KOPT-K1 (cell line): ENCODE measurements around the gene VPS37D.
"Not testable (repeated sequence)": the region's sequence is repeated elsewhere in the genome, so short reads cannot be mapped to it uniquely, and the experiment has no call there.

Source experiments
- H3K27ac ChIP-seq: fragments of 200-600 bp; sonication (generic); 2 replicates; pipeline ENCODE4 v1.5.1; 2016; ENCODE audit warnings: antibody characterized with exemption, mild to moderate bottlenecking, low read depth, low read length; ENCODE audit not compliant: poor library complexity, severe bottlenecking
- H3K36me3 ChIP-seq: fragments of 200-600 bp; sonication (generic); 2 replicates; pipeline ENCODE4 v1.5.1; 2017; ENCODE audit warnings: antibody characterized with exemption, mild to moderate bottlenecking, low read length, moderate library complexity; ENCODE audit not compliant: insufficient read depth
- H3K9me3 ChIP-seq: fragments of 200-600 bp; sonication (generic); 2 replicates; pipeline ENCODE4 v1.5.1; 2017; ENCODE audit warnings: antibody characterized with exemption, low read length, mild to moderate bottlenecking; ENCODE audit not compliant: insufficient read depth, poor library complexity, severe bottlenecking

VPS37D gene, protein sequence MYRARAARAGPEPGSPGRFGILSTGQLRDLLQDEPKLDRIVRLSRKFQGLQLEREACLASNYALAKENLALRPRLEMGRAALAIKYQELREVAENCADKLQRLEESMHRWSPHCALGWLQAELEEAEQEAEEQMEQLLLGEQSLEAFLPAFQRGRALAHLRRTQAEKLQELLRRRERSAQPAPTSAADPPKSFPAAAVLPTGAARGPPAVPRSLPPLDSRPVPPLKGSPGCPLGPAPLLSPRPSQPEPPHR

DNA sequence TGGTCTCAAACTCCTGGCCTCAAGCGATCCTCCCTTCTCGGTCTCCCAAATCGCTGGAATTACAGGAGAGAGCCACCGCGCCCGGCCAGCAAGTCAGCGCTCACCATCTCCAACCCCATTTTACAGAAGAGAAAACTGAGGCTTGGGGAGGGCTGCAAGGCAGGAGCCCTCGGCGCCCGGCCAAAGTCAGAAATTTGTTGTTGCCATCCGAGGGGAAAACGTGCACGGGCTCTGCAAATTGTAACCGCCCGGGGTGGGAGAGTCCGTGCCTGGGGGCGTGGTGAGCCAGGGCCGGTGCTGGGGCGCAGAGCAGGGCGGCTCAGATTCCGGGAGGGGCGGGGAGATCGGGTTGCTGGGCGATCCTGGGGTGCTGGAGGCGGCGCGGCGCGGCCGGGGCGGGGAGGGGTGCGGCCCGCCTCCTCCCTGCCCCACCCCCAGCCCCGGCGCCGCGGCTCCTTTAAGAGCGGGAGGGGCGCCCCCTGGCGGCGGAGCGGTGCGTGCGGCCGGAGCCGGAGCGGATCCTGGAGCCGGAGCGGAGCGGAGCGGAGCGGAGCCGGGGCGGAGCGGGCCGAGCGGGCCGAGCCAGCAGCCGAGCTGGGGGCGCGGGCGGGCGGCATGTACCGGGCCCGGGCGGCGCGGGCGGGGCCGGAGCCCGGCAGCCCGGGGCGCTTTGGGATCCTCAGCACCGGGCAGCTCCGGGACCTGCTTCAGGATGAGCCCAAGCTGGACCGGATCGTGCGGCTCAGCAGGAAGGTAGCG, at the start of gene VPS37D:
TSS of gene VPS37D (plus strand) at position 488 of the 759 bp plus-strand sequence. CDS start at position 616, 128 bp downstream.
- Histone ChIP-seq H3K36me3 (no peaks in the 10 kb centered on the region), H3K9me3 (peaks cover 11% of the 10 kb centered on the region), H3K27ac (no peak within 1 kb of the TSS)

DNA sequence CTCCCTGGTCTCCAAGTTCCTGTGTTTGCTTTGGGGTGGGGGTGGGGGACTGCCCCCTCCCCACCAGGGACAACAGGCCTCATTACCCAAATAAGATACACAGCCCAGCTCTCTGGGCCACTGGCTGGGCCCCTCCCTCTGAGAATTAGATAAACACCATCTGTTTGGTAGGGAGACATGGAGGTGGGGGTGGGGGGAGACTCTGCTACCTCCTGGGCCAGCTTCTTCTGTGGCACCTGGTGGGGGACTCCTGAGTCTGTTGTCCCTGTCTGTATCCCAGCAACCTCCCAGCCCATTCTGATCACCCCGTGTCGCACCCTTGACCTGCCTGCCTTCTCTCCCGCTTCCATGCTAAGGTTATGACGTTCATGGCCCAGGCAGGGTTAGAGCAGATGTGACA, 49.1 kb upstream of the VPS37D start:
- Histone ChIP-seq H3K27ac (no peak overlapping the region), H3K9me3 (no peaks in the 10 kb centered on the region), H3K36me3 (no peaks in the 10 kb centered on the region)

DNA sequence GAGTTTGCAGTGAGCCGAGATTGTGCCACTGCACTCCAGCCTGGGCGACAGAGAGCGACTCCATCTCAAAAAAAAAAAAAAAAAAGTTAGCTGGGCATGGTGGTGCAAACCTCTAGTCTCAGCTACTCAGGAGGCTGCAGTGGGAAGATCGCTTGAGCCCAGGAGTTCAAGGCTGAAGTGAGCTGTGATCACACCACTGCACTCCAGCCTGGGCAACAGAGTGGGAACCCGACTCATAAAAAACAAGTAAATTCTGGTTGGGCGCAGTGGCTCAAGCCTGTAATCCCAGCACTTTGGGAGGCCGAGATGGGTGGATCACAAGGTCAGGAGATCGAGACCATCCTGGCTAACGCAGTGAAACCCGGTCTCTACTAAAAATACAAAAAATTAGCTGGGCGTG, 48.2 kb upstream of the VPS37D start:
- not testable (repeated sequence) for H3K36me3 ChIP-seq, H3K27ac ChIP-seq, H3K9me3 ChIP-seq

DNA sequence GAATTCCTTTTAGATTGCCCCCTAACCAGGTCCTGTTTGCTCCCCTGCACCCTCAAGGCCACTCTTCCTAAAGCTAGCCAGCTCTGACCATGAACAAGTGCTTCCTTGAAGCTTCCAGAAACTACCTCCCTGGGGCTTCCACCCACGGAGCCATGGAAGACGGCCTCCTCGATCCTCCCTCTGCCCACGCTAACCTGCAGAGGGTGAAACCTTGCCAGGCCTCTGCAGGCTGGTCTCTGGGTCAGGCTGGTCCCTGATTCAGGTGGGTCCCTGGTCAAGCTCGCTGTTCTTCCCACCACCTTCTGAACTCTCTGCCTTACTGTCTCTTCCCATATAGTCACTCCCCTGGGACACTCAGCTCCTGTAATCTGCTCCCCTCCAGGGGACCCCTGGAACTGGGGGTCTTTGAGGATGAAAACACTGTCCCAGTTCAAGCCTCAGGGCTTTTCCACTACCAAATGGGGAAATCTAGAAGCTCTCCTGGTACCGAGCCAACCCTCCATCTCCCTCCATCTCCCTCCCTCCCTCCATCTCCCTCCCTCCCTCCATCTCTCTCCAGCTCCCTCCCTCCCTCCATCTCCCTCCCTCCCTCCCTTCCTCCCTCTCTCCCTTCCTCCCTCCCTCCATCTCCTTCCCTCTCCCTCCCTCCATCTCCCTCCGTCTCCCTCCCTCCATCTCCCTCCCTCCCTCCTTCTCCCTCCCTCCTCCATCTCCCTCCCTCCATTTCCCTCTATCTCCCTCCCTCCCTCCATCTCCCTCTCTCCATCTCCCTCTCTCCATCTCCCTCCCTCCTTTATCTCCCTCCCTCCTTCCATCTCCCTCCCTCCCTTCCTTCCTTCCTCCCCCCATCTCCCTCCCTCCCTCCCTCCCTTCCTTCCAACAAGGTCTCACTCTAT, 46.2 kb upstream of the VPS37D start:
- Histone ChIP-seq H3K27ac (no peak overlapping the region), H3K36me3 (no peaks in the 10 kb centered on the region), H3K9me3 (no peaks in the 10 kb centered on the region)

DNA sequence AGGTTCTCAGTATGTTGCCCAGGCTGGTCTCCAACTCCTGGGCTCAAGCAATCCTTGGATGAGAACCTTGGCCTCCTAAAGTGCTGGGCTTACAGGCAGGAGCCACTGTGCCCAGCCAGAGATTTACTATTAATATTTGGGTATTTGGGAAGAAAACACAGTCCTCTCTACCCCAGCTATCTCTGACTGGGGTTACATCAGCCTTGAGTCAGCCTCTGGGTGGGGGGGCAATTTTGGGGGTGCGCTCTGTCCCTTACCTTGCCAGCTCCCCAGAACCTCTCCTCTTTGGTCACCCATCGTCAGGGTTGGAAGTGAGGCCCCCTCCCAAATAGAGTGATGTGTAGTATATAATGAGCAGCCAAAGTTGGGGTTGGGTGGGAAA, 45.1 kb upstream of the VPS37D start:
- no peaks in the 10 kb centered on the region for H3K36me3 ChIP-seq
- H3K9me3 ChIP-seq = no peaks in the 10 kb centered on the region
- no peak overlapping the region for H3K27ac ChIP-seq

DNA sequence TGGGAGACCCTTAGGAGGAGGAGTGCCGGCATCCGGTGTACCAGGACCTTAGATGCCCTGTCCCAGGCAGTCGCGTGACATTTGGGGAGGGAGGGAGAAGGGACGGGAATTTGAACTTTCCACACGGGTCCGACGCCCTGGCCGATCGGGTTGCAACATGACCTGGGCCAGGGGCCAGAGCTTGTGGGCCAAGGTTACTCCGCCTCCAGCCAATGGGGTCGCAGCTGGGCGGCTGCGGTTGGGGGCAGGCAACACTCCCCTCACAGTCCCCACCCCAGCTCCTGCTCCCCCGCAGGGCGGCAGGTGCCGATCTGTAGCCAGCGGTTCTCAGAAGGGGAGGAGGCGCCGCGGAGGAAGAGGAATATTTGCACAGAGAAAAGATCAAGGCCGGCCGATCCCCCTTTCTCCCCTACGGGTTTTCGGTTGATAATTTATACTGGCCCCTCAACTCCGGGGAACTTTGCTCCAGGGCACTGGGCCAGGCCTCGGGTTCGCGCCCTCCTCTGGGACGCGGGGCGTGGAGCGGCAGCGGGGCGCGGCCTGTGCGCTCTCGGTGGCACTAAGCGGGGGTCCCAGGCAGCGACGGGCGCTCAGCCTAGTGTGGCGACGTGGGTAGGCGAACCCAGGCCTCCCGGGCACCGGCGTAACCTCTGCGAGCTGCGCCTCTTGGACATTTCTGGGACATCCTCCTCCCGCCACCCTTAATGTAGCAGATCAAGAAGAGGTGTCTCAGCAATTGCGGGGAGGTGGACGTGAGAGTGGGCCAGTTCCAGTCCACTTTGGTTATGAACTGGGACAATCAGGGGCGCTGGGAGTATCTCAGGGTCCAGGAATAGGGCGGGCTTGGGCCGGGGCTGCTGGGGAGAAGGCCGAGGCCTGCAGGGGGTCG, 44.5 kb upstream of the VPS37D start:
- no peaks in the 10 kb centered on the region for H3K36me3 ChIP-seq
- H3K9me3 ChIP-seq = no peaks in the 10 kb centered on the region
- no peak overlapping the region for H3K27ac ChIP-seq

DNA sequence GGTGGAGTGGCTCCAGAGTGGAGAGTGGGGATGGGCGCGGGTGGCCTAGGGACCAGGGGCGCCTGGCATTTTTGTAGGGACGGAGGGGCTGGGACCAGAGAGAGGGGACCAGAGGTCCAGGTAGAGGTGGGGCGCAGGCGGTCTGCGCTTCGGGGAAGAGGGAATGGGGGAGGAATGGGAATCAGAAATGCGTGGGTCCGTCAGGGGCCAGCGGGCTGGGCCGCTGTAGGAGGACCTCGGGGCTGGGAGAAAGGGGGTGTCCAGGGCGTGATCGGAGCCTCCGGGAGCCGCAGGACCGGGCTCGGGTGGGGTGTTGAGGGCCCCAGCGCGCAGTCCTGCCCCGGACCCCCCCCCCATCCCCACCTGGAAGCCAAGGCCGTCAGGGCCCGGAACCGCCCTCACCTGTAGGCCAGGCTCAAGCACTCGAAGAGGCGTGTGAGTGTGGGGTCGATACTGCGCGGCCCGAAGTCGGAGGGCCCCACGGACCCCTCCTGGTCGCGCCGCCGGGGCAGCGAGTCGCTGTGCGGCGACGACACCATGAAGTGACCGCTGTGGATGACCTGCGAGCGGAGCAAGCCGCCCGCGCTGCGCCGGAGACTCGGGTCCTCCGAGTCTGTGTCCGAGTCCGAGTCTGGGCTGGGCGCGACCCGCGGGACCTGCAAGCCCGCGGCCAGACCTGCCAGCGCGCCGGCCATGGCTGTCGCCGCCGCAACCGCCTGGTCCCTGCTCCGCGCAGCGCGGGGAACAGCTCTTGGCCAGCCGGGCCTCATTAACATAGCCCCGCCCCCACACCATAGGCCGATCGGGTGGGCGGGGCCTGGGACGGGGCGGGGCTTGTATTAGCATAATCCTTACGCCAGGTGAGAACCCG, 43.6 kb upstream of the VPS37D start, which contains the start of gene MLXIPL:
TSS of gene MLXIPL (minus strand) at position 725 of the 871 bp plus-strand sequence. CDS start at position 695, 30 bp downstream.
- Histone ChIP-seq H3K27ac (no peak within 1 kb of the TSS), H3K9me3 (no peaks in the 10 kb centered on the region), H3K36me3 (no peaks in the 10 kb centered on the region)

DNA sequence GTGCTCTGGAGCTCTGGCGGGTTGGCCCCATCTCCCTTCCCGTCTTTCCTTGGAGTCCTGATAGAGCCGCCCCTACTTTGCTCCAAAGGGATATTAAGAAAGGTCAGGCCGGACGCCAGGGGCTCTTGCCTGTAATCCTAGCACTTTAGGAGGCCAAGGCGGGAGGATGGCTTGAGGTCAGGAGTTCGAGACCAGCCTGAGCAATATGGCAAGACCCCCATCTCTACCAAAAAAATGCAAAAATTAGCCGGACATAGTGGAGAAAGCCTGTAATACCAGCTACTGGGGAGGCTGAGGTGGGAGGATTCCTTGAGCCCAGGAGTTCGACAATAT, 43.0 kb upstream of the VPS37D start:
- Histone ChIP-seq H3K9me3 (no peaks in the 10 kb centered on the region), H3K36me3 (no peaks in the 10 kb centered on the region), H3K27ac (no peak overlapping the region)

DNA sequence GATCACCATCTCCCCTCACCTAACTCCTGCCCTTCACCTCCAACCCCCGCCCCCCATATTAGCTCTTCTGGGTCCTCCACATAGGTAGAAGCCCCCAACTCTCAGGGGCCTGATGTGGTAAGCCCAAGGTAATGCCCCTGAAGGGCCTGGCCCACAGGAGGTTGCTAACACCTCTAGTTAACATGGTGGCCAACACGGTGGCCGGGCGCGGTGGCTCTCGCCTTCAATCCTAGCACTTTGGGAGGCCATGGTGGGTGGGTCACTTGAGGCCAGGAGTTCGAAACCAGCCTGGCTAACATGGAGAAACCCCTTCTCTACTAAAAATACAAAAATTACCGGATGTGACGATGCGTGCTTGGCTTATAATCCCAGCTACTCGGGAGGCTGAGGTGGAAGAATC, 42.4 kb upstream of the VPS37D start:
- Histone ChIP-seq H3K27ac (no peak overlapping the region), H3K9me3 (no peaks in the 10 kb centered on the region), H3K36me3 (no peaks in the 10 kb centered on the region)

DNA sequence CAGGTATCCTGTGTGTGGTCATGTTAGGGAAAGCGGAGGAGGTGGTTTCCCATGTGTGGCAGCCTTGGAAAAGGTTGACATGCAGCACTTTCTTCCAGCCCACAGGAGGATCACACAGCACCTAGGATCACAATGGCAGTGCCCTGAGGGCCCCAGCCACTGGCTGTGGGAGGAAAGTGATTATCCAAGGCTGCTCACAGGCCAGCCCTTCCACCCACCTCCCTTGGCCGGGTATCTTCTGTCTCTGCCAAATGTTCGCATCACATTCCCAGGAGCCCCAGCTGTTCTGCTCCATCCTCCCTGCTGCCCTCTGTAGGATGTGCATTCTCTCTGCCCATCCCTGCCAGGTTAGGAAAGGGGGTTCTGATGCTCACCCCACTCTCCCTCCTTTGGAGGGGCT, 40.8 kb upstream of the VPS37D start:
- Histone ChIP-seq H3K9me3 (no peaks in the 10 kb centered on the region), H3K27ac (no peak overlapping the region), H3K36me3 (no peaks in the 10 kb centered on the region)

DNA sequence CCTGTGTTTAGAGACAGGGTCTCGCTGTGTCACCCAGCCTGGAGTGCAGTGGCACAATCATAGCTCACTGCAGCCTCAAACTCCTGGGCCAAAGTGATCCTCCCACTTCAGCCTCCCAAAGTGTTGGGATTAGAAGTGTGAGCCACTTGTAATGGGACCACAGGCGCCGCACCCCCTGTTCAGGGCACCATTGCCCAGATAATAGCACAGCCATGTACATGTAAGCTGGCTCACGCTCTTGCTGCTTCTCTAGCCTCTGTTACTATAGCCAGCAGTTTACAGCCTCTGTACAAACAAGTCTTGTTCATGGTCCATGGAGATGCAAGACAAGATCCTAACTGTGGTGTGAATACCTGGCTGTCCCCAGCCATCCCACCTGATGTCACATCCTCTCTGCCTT, 39.1 kb upstream of the VPS37D start:
- no peak overlapping the region for H3K27ac ChIP-seq
- H3K36me3 ChIP-seq = no peaks in the 10 kb centered on the region
- no peaks in the 10 kb centered on the region for H3K9me3 ChIP-seq

DNA sequence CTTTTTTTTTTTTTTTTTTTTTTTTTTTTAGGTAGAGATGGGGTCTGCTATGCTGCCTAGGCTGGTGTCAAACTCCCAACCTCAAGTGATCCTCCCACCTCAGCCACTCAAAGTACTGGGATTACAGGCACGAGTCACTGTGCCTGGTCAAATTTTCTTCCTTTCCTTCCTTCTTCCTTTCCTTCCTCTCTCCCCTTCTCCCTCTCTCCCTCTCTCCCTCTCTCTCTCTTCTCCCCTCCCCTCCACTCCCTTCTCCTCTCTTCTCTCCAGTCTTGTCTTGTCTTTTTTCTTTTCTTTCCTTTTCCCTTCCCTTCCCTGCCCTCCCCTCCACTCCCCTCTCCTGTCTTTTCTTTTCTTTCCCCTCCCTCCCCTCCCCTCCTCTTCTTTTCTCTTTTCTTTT, 36.1 kb upstream of the VPS37D start:
- no peak overlapping the region for H3K27ac ChIP-seq
- H3K9me3 ChIP-seq = no peaks in the 10 kb centered on the region
- H3K36me3 ChIP-seq = no peaks in the 10 kb centered on the region

DNA sequence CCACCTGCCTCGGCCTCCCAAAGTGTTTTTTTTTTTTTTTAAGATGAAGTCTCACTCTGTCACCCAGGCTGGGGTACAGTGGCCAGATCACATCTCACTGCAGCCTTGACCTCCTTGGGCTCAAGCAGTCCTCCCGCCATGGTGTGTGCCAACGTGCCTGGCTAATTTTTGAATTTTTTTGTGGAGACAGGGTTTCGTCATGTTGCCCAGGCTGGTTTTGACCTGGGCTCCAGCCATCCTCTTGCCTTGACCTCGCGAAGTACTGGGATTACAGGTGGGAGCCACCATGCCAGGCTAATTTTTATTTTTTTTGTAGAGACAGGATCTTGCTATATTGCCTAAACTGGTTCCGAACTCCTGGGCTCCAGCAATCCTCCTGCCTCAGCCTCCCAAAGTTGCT, 34.3 kb upstream of the VPS37D start:
- Histone ChIP-seq H3K9me3 (no peaks in the 10 kb centered on the region), H3K36me3 (no peaks in the 10 kb centered on the region), H3K27ac (no peak overlapping the region)

DNA sequence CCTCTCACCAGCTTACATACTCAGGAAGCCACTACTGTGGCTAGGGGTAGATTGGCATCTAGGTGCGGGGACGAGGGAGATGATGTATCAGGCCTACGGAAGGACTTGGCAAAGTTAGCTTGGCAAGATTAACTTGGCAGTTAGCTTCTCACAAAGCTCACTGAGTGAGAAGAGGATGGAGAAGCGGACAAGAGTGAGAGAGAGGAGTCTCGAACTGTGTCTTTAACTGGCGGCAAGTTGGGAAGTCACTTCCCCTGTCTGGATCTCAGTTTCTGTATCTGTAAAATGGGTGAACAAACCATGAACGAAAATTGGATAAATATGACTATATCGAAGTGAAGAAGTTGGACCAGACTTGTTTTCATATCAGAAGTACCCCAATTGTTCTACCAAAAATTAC, 33.8 kb upstream of the VPS37D start:
- no peaks in the 10 kb centered on the region for H3K9me3 ChIP-seq
- no peaks in the 10 kb centered on the region for H3K36me3 ChIP-seq
- no peak overlapping the region for H3K27ac ChIP-seq
